Measurements from ENCODE around the gene VIPR2. TPM values are rescaled to one million over a fixed set of nuclear protein-coding genes. Genes with fewer than 3 reads are reported as not detected.
A peak's percentile ranks its signal among the peaks of the same experiment; 100 is the strongest.

Gene VIPR2
- total and polyA plus RNA-seq, 2 experiments from 2014 or later: 1.3 to 2.7 TPM

- H3K36me3 ChIP-seq (ENCODE audit: insufficient read depth): no peaks in the 10 kb centered on the region; the same call in 1 of the 2 replicates
- H3K27me3 ChIP-seq (ENCODE audit: insufficient read depth): no peaks in the 10 kb centered on the region
- Mint-ChIP-seq H3K27ac (no peak overlapping the region), H3K36me3 (ENCODE audit: low read depth) (peaks cover 22% of the 10 kb centered on the region), H3K4me3 (no peak overlapping the region), H3K9me3 (peaks cover 90% of the 10 kb centered on the region), H3K27me3 (ENCODE audit: insufficient read depth, low read depth, poor library complexity) (peaks cover 23% of the 10 kb centered on the region), H3K4me1 (peaks cover 16% of the 10 kb centered on the region)
- no peaks in the 10 kb centered on the region for H3K79me2 ChIP-seq (replicated peaks; ENCODE audit: insufficient read depth)
- no peaks in the 10 kb centered on the region for H3K9me2 ChIP-seq (ENCODE audit: insufficient read depth)
- H3K27ac ChIP-seq (ENCODE audit: low read depth): no peak overlapping the region
- H3K4me2 ChIP-seq: peak overlapping the region; percentile 48; the same call in 1 of the 2 replicates
- TF ChIP-seq POLR2AphosphoS5 (IDR thresholded peaks at IDR 0.05; ENCODE audit: low read depth): no peak
- no peak for TF ChIP-seq ETS1 (IDR thresholded peaks at IDR 0.05)
- no peak for TF ChIP-seq NANOG (IDR thresholded peaks at IDR 0.05; ENCODE audit: borderline replicate concordance)
- TF ChIP-seq STAT1 (IDR thresholded peaks at IDR 0.05; ENCODE audit: unreplicated experiment): no peak
- H3K4me3 ChIP-seq: no peak overlapping the region
- peaks cover 15% of the 10 kb centered on the region for H3K4me1 ChIP-seq (ENCODE audit: insufficient read depth)
- DNase-seq (ENCODE audit: low spot score) (peak; percentile 23), ATAC-seq (peak; percentile 79)
- H2AFZ ChIP-seq: peak overlapping the region; percentile 86
- no peaks in the 10 kb centered on the region for H4K20me1 ChIP-seq (replicated peaks; ENCODE audit: insufficient read depth)
- no peaks in the 10 kb centered on the region for H3F3A ChIP-seq (replicated peaks; ENCODE audit: low read depth)
Measured at GRCh38 chr7:159015454-159016410, 128.9 kb downstream of the VIPR2 start.

GRCh38 chr7:159015081-159015453 lies 129.6 kb downstream of the VIPR2 start:
- H3K4me3 Mint-ChIP-seq: no peak overlapping the region; the same call in 2 of the 3 replicates
- Histone ChIP-seq H3F3A (replicated peaks; ENCODE audit: low read depth) (no peaks in the 10 kb centered on the region), H3K27ac (ENCODE audit: low read depth) (no peak overlapping the region), H3K36me3 (ENCODE audit: insufficient read depth) (no peaks in the 10 kb centered on the region), H3K4me2 (peak overlapping the region; percentile 48; the same call in 1 of the 2 replicates), H4K20me1 (replicated peaks; ENCODE audit: insufficient read depth) (no peaks in the 10 kb centered on the region), H3K9me2 (ENCODE audit: insufficient read depth) (no peaks in the 10 kb centered on the region), H2AFZ (peak overlapping the region; percentile 86), H3K27me3 (ENCODE audit: insufficient read depth) (no peaks in the 10 kb centered on the region), H3K4me1 (ENCODE audit: insufficient read depth) (peaks cover 15% of the 10 kb centered on the region), H3K79me2 (replicated peaks; ENCODE audit: insufficient read depth) (no peaks in the 10 kb centered on the region), H3K4me3 (no peak overlapping the region)
- no peak overlapping the region for H3K27ac Mint-ChIP-seq
- H3K4me1 Mint-ChIP-seq: peaks cover 16% of the 10 kb centered on the region
- TF ChIP-seq REST (IDR thresholded peaks at IDR 0.05; ENCODE audit: unreplicated experiment) (no peak), CREB1 (CRISPR knock-in tag; IDR thresholded peaks at IDR 0.05; ENCODE audit: low read depth) (no peak), NANOG (IDR thresholded peaks at IDR 0.05; ENCODE audit: borderline replicate concordance) (no peak), EZH2 (IDR thresholded peaks at IDR 0.05; ENCODE audit: low read depth, unreplicated experiment) (no peak), EZH2phosphoT487 (IDR thresholded peaks at IDR 0.05; ENCODE audit: unreplicated experiment) (no peak), ZNF331 (CRISPR knock-in tag; IDR thresholded peaks at IDR 0.05; ENCODE audit: low read depth) (no peak)
- H3K36me3 Mint-ChIP-seq (ENCODE audit: low read depth): peaks cover 19% of the 10 kb centered on the region
- H3K9me3 Mint-ChIP-seq: peaks cover 90% of the 10 kb centered on the region
- DNase-seq (ENCODE audit: low spot score) (no peak), ATAC-seq (no peak)
- peaks cover 23% of the 10 kb centered on the region for H3K27me3 Mint-ChIP-seq (ENCODE audit: insufficient read depth, low read depth, poor library complexity)

Data from GM23338 (cell line).